GM12874 (cell line): Measurements from ENCODE around the gene CXCL14.

ENCODE experiments used
- CTCF ChIP-seq: IDR thresholded peaks from 2 replicates; pipeline ENCODE4 v1.5.1; 2011; ENCODE audit warnings: low read depth, mild to moderate bottlenecking, control low read depth, low read length, moderate library complexity; ENCODE audit not compliant: insufficient read depth

Gene CXCL14

GRCh38 chr5:135602882-135603721 lies 24.3 kb upstream of the CXCL14 start:
- no peak for TF ChIP-seq CTCF

- no peak for TF ChIP-seq CTCF
Measured at GRCh38 chr5:135601466-135601865, 22.7 kb upstream of the CXCL14 start.

GRCh38 chr5:135600971-135601381 lies 22.2 kb upstream of the CXCL14 start:
- TF ChIP-seq CTCF, result no peak

- TF ChIP-seq CTCF, result no peak
Measured at GRCh38 chr5:135600152-135600570, 21.4 kb upstream of the CXCL14 start.

- no peak for TF ChIP-seq CTCF
Measured at GRCh38 chr5:135599421-135600151, 20.8 kb upstream of the CXCL14 start.

- TF ChIP-seq CTCF, result no peak
Measured at GRCh38 chr5:135598691-135599395, 20.1 kb upstream of the CXCL14 start.

GRCh38 chr5:135596788-135597187 lies 18.0 kb upstream of the CXCL14 start:
- TF ChIP-seq CTCF, result no peak
